SU-DHL-6 (cell line): ENCODE measurements around the gene AGR2.

Source experiments
- EZH2phosphoT487 ChIP-seq: fragments of 200-600 bp; sonication (generic), shearing (Covaris generic); conservative IDR thresholded peaks from 2 replicates; pipeline ENCODE4 v1.6.1; 2018; ENCODE audit warnings: mild to moderate bottlenecking, antibody characterized with exemption, low read length, moderate library complexity, mixed read lengths
- TF ChIP-seq, protein P1 (sequence below): fragments of 200-600 bp; sonication (generic); IDR thresholded peaks from one replicate; pipeline ENCODE4 v1.5.1; 2017; ENCODE audit warnings: antibody characterized with exemption, mild to moderate bottlenecking, low read length, moderate library complexity; ENCODE audit not compliant: insufficient read depth, poor library complexity, severe bottlenecking

DNA sequence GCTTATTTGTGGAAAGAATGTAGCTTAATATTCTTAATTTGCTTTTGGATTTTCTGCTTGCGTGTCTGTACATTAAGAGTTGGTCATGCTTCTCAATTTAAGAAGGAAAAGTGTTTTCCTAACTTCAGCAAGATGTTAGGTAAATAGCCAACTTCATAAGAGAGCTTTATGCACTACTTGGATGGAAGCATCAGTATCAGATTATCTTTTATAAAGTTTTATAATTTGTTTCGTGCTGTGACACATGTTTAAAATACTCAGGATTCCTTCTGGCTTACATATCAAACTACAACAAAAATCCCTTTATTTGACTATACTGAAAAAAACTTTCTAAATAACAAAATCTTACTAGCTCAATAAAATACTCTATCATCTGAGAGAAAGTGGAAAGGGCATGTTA is 34.8 kb upstream of the AGR2 start:
- TF ChIP-seq, protein P1, sequence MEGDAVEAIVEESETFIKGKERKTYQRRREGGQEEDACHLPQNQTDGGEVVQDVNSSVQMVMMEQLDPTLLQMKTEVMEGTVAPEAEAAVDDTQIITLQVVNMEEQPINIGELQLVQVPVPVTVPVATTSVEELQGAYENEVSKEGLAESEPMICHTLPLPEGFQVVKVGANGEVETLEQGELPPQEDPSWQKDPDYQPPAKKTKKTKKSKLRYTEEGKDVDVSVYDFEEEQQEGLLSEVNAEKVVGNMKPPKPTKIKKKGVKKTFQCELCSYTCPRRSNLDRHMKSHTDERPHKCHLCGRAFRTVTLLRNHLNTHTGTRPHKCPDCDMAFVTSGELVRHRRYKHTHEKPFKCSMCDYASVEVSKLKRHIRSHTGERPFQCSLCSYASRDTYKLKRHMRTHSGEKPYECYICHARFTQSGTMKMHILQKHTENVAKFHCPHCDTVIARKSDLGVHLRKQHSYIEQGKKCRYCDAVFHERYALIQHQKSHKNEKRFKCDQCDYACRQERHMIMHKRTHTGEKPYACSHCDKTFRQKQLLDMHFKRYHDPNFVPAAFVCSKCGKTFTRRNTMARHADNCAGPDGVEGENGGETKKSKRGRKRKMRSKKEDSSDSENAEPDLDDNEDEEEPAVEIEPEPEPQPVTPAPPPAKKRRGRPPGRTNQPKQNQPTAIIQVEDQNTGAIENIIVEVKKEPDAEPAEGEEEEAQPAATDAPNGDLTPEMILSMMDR = no peak
- no peak for TF ChIP-seq EZH2phosphoT487
